Smooth muscle cell of trachea (primary cell): Measurements from ENCODE around the gene PCDH10. TPM values are rescaled to one million over a fixed set of nuclear protein-coding genes. Genes with fewer than 3 reads are reported as not detected.

Source experiments
- total RNA-seq: library from RNA; depleted of rRNA; stranded (reverse); fragments of >200 nt; gene quantifications from 2 replicates; pipeline ENCODE4 v1.2.1, GENCODE V29; 2014

Gene PCDH10
- total RNA-seq: 0.83 and 1.6 TPM in 2 replicates

GRCh38 chr4:133148690-133149363 is at the start of gene PCDH10:
Gene PCDH10, plus strand, starts transcription at chr4:133149294. Its CDS starts 847 bp downstream, at chr4:133150141.

